Astrocyte (in vitro differentiated cells and primary cell): ENCODE measurements around the gene KCNN3. TPM values are rescaled to one million over a fixed set of nuclear protein-coding genes. Genes with fewer than 3 reads are reported as not detected.

ENCODE experiments used
- DNase-seq: peaks from one replicate; pipeline ENCODE4 v3.0.0-alpha.2; 2010; ENCODE audit warnings: low read depth
- FAIRE-seq: peaks from 2 replicates; lab custom pipeline; 2011; peaks lifted over from hg19 to GRCh38; lab: Jason Lieb, UNC
- H2AFZ ChIP-seq: 2 replicates; pipeline ENCODE4 v1.6.0; 2012; ENCODE audit warnings: low read depth, low read length, inconsistent platforms
- H3K27ac ChIP-seq: 2 replicates; pipeline ENCODE4 v1.5.1; 2011; ENCODE audit warnings: low read depth, low read length, inconsistent platforms
- H3K27me3 ChIP-seq: 2 replicates; pipeline ENCODE4 v1.6.0; 2011; ENCODE audit warnings: low read length, inconsistent platforms; ENCODE audit not compliant: insufficient read depth
- H3K36me3 ChIP-seq: 2 replicates; pipeline ENCODE4 v1.5.1; 2011; ENCODE audit warnings: low read length, inconsistent platforms; ENCODE audit not compliant: insufficient read depth
- H3K4me1 ChIP-seq: 2 replicates; pipeline ENCODE4 v1.5.1; 2011; ENCODE audit warnings: low read length, inconsistent platforms; ENCODE audit not compliant: insufficient read depth
- H3K4me2 ChIP-seq: 2 replicates; pipeline ENCODE4 v1.6.0; 2012; ENCODE audit warnings: low read length, inconsistent platforms
- H3K4me3 ChIP-seq: 2 replicates; pipeline ENCODE4 v1.5.1; 2011; ENCODE audit warnings: low read depth, mild to moderate bottlenecking, low read length, inconsistent platforms; ENCODE audit not compliant: insufficient read depth
- H3K79me2 ChIP-seq: 2 replicates; pipeline ENCODE4 v1.6.0; 2012; ENCODE audit warnings: mild to moderate bottlenecking, low read length, inconsistent platforms; ENCODE audit not compliant: insufficient read depth
- H3K9ac ChIP-seq: 2 replicates; pipeline ENCODE4 v1.6.0; 2012; ENCODE audit warnings: mild to moderate bottlenecking, low read length, inconsistent platforms
- H3K9me3 ChIP-seq: 2 replicates; pipeline ENCODE4 v1.5.1; 2012; ENCODE audit warnings: low read depth, mild to moderate bottlenecking, low read length, inconsistent platforms; ENCODE audit not compliant: insufficient read depth
- H4K20me1 ChIP-seq: 2 replicates; pipeline ENCODE4 v1.6.0; 2012; ENCODE audit warnings: low read length, inconsistent platforms; ENCODE audit not compliant: insufficient read depth
- H3K27ac Mint-ChIP-seq: one replicate; pipeline ENCODE4 v1.8.0; 2021; ENCODE audit warnings: mild to moderate bottlenecking, mixed read lengths; ENCODE audit not compliant: unreplicated experiment
- H3K27me3 Mint-ChIP-seq: one replicate; pipeline ENCODE4 v1.8.0; 2021; ENCODE audit warnings: low read depth, mixed read lengths; ENCODE audit not compliant: unreplicated experiment
- H3K36me3 Mint-ChIP-seq: one replicate; pipeline ENCODE4 v1.8.0; 2021; ENCODE audit warnings: low read depth, mixed read lengths; ENCODE audit not compliant: unreplicated experiment
- H3K4me1 Mint-ChIP-seq: one replicate; pipeline ENCODE4 v1.8.0; 2021; ENCODE audit warnings: low read depth, mixed read lengths; ENCODE audit not compliant: unreplicated experiment
- H3K4me3 Mint-ChIP-seq: one replicate; pipeline ENCODE4 v1.8.0; 2021; ENCODE audit warnings: mild to moderate bottlenecking, moderate library complexity, mixed read lengths; ENCODE audit not compliant: unreplicated experiment
- H3K9me3 Mint-ChIP-seq: one replicate; pipeline ENCODE4 v1.8.0; 2021; ENCODE audit warnings: mild to moderate bottlenecking, mixed read lengths; ENCODE audit not compliant: unreplicated experiment
- CTCF ChIP-seq: IDR thresholded peaks from 2 replicates; pipeline ENCODE4 v1.5.1; 2011; ENCODE audit warnings: low read depth, mild to moderate bottlenecking, inconsistent platforms, low read length, moderate library complexity; ENCODE audit not compliant: insufficient read depth
- EZH2 ChIP-seq: IDR thresholded peaks from 2 replicates; pipeline ENCODE4 v1.6.1; 2012; ENCODE audit warnings: mild to moderate bottlenecking, low read length, inconsistent platforms; ENCODE audit not compliant: insufficient read depth
- total RNA-seq: library from RNA; stranded (reverse); gene quantifications from 2 replicates; pipeline ENCODE4 v1.2.1, GENCODE V29; 2021

The KCNN3 gene
- total RNA-seq, 1 donor from 2014 or later, result 0.66 TPM

DNA sequence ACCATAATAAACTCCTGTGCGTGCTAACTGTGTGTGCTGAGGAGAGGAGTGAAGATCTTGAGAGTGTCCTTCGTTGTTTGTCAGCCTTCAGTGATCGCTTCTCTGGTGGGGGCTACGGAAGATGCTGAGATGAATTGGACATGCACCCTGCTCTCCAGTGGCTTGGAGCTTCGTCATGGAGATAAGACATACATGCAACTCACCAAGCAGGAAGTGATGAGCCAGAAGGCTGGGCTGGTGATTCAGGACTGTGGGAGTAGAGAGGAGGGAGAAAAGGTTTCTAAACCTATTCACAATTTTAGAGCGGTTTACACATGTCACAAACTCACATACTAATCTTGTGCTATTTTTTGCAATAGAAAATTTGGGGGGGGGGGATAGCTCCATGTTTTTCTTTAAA, 133.2 kb downstream of the KCNN3 start:
- peaks cover 12% of the 10 kb centered on the region for H3K4me1 Mint-ChIP-seq
- H3K27ac Mint-ChIP-seq, result peak overlapping the region; percentile 50
- FAIRE-seq (peak; percentile 63), DNase-seq (peak; percentile 82)
- no peaks in the 10 kb centered on the region for H4K20me1 ChIP-seq
- TF ChIP-seq EZH2, result no peak
- no peak for TF ChIP-seq CTCF
- H3K27ac ChIP-seq, result peak overlapping the region; percentile 1
- H3K4me2 ChIP-seq, result peak overlapping the region; percentile 18
- no peaks in the 10 kb centered on the region for H3K9me3 ChIP-seq
- no peak overlapping the region for H3K9ac ChIP-seq
- H3K27me3 Mint-ChIP-seq, result peaks cover 16% of the 10 kb centered on the region
- H3K4me3 Mint-ChIP-seq, result no peak overlapping the region
- H2AFZ ChIP-seq, result no peak overlapping the region
- no peak overlapping the region for H3K4me3 ChIP-seq
- no peaks in the 10 kb centered on the region for H3K79me2 ChIP-seq
- H3K36me3 ChIP-seq, result no peaks in the 10 kb centered on the region
- peaks cover 21% of the 10 kb centered on the region for H3K4me1 ChIP-seq
- peaks cover 8% of the 10 kb centered on the region for H3K9me3 Mint-ChIP-seq
- H3K27me3 ChIP-seq, result no peaks in the 10 kb centered on the region
- no peaks in the 10 kb centered on the region for H3K36me3 Mint-ChIP-seq

DNA sequence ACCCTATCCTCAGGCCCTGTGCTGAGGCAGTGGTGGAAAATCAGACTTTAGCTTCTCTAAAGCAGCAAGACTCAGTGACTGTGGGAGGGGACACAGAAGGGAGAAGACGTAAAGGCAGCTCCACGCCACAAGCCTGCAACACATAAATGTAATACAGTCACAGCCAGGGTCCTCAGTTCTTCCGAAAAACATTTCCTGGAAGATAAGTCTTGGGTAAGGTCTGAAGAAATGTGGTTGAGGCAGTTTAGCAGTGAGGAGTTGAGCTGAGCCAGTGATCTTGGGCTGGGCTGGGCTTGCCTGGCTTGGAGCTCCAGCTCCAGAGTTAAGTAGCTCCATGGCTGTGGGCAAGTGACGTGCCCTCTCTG, 134.3 kb downstream of the KCNN3 start:
- Histone ChIP-seq H2AFZ (no peak overlapping the region), H3K9me3 (no peaks in the 10 kb centered on the region), H3K4me1 (peaks cover 21% of the 10 kb centered on the region), H3K27me3 (no peaks in the 10 kb centered on the region), H3K36me3 (no peaks in the 10 kb centered on the region), H3K4me3 (no peak overlapping the region), H3K4me2 (no peak overlapping the region), H4K20me1 (no peaks in the 10 kb centered on the region), H3K27ac (no peak overlapping the region), H3K9ac (no peak overlapping the region), H3K79me2 (no peaks in the 10 kb centered on the region)
- H3K4me1 Mint-ChIP-seq, result peaks cover 11% of the 10 kb centered on the region
- no peak for FAIRE-seq
- peaks cover 16% of the 10 kb centered on the region for H3K27me3 Mint-ChIP-seq
- no peaks in the 10 kb centered on the region for H3K36me3 Mint-ChIP-seq
- H3K27ac Mint-ChIP-seq, result no peak overlapping the region
- TF ChIP-seq CTCF (no peak), EZH2 (no peak)
- peaks cover 4% of the 10 kb centered on the region for H3K9me3 Mint-ChIP-seq
- no peak overlapping the region for H3K4me3 Mint-ChIP-seq
- no peak for DNase-seq

DNA sequence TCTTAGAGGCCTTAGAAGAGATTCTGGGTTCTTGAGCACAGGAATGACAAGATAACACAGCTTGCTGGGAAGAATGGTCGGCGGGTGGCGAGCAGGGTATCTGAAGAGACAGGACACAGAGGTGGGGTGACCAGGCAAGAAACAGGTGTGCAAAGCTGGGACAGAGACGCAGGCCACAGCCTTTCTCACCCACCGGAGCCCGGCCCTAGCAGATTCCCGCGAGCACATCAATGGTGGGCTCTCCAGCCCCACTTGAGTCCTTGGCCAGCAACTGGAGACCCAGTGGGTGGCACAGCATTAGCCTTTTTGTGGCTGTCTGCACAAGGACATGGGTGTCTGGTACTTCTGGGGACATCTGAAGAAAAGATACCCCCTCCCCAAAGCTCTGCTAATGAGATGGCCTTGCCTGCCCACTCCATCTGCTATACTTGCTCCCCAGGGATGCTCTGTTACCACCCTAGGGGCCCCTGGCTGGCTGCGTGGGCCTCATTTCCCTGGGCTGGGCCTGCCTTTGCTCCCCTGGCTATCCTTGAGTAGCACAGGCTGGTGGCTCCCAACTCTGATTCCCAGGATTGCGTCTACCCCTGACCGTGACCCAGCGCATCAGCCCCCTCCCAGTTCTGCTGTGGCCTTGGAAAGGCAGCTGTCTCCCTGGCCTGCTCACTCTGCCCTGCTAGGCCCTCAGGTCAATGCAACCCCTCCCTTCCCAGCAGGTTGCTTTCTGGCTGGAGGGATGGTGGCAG, 134.8 kb downstream of the KCNN3 start:
- H3K36me3 ChIP-seq, result no peaks in the 10 kb centered on the region
- no peak overlapping the region for H3K27ac ChIP-seq
- H3K4me1 Mint-ChIP-seq, result peaks cover 16% of the 10 kb centered on the region
- no peak overlapping the region for H3K27ac Mint-ChIP-seq
- peaks cover 27% of the 10 kb centered on the region for H3K4me1 ChIP-seq
- H3K9ac ChIP-seq, result no peak overlapping the region
- no peaks in the 10 kb centered on the region for H3K36me3 Mint-ChIP-seq
- TF ChIP-seq CTCF, result no peak
- no peak for TF ChIP-seq EZH2
- peaks cover 16% of the 10 kb centered on the region for H3K27me3 Mint-ChIP-seq
- no peaks in the 10 kb centered on the region for H3K27me3 ChIP-seq
- H2AFZ ChIP-seq, result no peak overlapping the region
- no peak overlapping the region for H3K4me2 ChIP-seq
- no peaks in the 10 kb centered on the region for H4K20me1 ChIP-seq
- no peaks in the 10 kb centered on the region for H3K79me2 ChIP-seq
- H3K4me3 Mint-ChIP-seq, result no peak overlapping the region
- no peak overlapping the region for H3K4me3 ChIP-seq
- DNase-seq (no peak), FAIRE-seq (no peak)
- peaks cover 4% of the 10 kb centered on the region for H3K9me3 Mint-ChIP-seq
- H3K9me3 ChIP-seq, result no peaks in the 10 kb centered on the region
